PC-3 (cell line): ENCODE results near the gene SLC25A17. TPM values are rescaled to one million over a fixed set of nuclear protein-coding genes. Genes with fewer than 3 reads are reported as not detected.
"Not testable (repeated sequence)": the region's sequence is repeated elsewhere in the genome, so short reads cannot be mapped to it uniquely, and the experiment has no call there.

Source experiments
- ATAC-seq: fragments of 200-7000 bp; cut with Tn5 transposase; 2 replicates; pipeline ENCODE4 v1.9.1; 2020; ENCODE audit warnings: mild to moderate bottlenecking, moderate library complexity
- BruUV-seq: library from RNA; stranded (reverse); fragments of 400-500 nt; replicated peaks from 2 replicates; lab custom pipeline; 2021; lab: Mats Ljungman, UMichigan
- CTCF ChIA-PET: fragments of 300-600 bp; sonication (Branson Sonifier 250); formaldehyde crosslinking; loops from one replicate; lab custom pipeline; 2022; ENCODE audit warnings: antibody characterized with exemption; lab: Charles Lee
- POLR2A ChIA-PET: fragments of 300-600 bp; sonication (Branson Sonifier 250); formaldehyde crosslinking; loops from one replicate; lab custom pipeline; 2022; ENCODE audit warnings: antibody characterized with exemption; ENCODE audit not compliant: unreplicated experiment; lab: Charles Lee
- DNase-seq: peaks from one replicate; pipeline ENCODE4 v3.0.0-alpha.2; 2015
- H2AFZ ChIP-seq: fragments of 300-600 bp; sonication (generic); 2 replicates; pipeline ENCODE4 v1.6.0; 2016; ENCODE audit warnings: antibody characterized with exemption, low read length
- H3F3A ChIP-seq: fragments of 300-600 bp; sonication (generic); one replicate; pipeline ENCODE4 v1.6.0; 2017; ENCODE audit warnings: antibody characterized with exemption, low read length, control low read depth, mild to moderate bottlenecking; ENCODE audit not compliant: unreplicated experiment
- H3K27ac ChIP-seq: fragments of 300-600 bp; sonication (generic); 2 replicates; pipeline ENCODE4 v1.5.1; 2016; ENCODE audit warnings: mild to moderate bottlenecking, low read length
- H3K27me3 ChIP-seq: fragments of 300-600 bp; sonication (generic); 2 replicates; pipeline ENCODE4 v1.6.1; 2016; ENCODE audit warnings: low read length, mixed read lengths
- H3K36me3 ChIP-seq: fragments of 300-600 bp; sonication (generic); 2 replicates; pipeline ENCODE4 v1.6.1; 2016; ENCODE audit warnings: low read depth, mixed run types, low read length, mixed read lengths
- H3K4me1 ChIP-seq: fragments of 300-600 bp; sonication (generic); 2 replicates; pipeline ENCODE4 v1.5.1; 2016; ENCODE audit warnings: low read length; ENCODE audit not compliant: insufficient read depth
- H3K4me2 ChIP-seq: fragments of 300-600 bp; sonication (generic); 2 replicates; pipeline ENCODE4 v1.6.0; 2016; ENCODE audit warnings: low read length
- H3K4me3 ChIP-seq: fragments of 300-600 bp; sonication (generic); 2 replicates; pipeline ENCODE4 v1.5.1; 2016; ENCODE audit warnings: mild to moderate bottlenecking, low read length, mixed read lengths
- H3K79me2 ChIP-seq: fragments of 300-600 bp; sonication (generic); 2 replicates; pipeline ENCODE4 v1.6.1; 2017; ENCODE audit warnings: low read length, mixed read lengths
- H3K9ac ChIP-seq: fragments of 300-600 bp; sonication (generic); 2 replicates; pipeline ENCODE4 v1.6.0; 2016; ENCODE audit warnings: mild to moderate bottlenecking, low read length
- H3K9me2 ChIP-seq: fragments of 300-600 bp; sonication (generic); replicated peaks from 2 replicates; pipeline ENCODE4 v1.6.1; 2016; ENCODE audit warnings: mixed run types, low read length, mixed read lengths
- H3K9me3 ChIP-seq: fragments of 300-600 bp; sonication (generic); 2 replicates; pipeline ENCODE4 v1.6.1; 2016; ENCODE audit warnings: low read length, mixed read lengths
- H4K20me1 ChIP-seq: fragments of 300-600 bp; sonication (generic); 2 replicates; pipeline ENCODE4 v1.6.1; 2016; ENCODE audit warnings: low read length, mixed read lengths
- EZH2 ChIP-seq: fragments of 300-600 bp; sonication (generic); IDR thresholded peaks from one replicate; pipeline ENCODE4 v1.6.1; 2017; ENCODE audit warnings: antibody characterized with exemption, mild to moderate bottlenecking, low read length; ENCODE audit not compliant: unreplicated experiment
- EZH2phosphoT487 ChIP-seq: fragments of 300-600 bp; sonication (generic); IDR thresholded peaks from 2 replicates; pipeline ENCODE4 v1.6.1; 2018; ENCODE audit warnings: mild to moderate bottlenecking, antibody characterized with exemption, low read length, borderline replicate concordance
- intact Hi-C: fragments of 100-400 bp; cut with micrococcal nuclease; formaldehyde crosslinking; loops from 2 replicates; pipeline ENCODE4 v1.9.0; 2023
- total RNA-seq: library from RNA; depleted of rRNA; stranded (reverse); fragments of >200 nt; gene quantifications from 2 replicates; pipeline ENCODE4 v1.2.3, GENCODE V29; 2014
- TF ChIP-seq, protein P1 (sequence below): fragments of 300-600 bp; sonication (generic); conservative IDR thresholded peaks from 2 replicates; pipeline ENCODE4 v1.5.1; 2017; ENCODE audit warnings: antibody characterized with exemption, low read depth, mild to moderate bottlenecking, low read length

The SLC25A17 gene
- total RNA-seq, 1 experiment from 2014 or later, result 18.3 TPM

DNA sequence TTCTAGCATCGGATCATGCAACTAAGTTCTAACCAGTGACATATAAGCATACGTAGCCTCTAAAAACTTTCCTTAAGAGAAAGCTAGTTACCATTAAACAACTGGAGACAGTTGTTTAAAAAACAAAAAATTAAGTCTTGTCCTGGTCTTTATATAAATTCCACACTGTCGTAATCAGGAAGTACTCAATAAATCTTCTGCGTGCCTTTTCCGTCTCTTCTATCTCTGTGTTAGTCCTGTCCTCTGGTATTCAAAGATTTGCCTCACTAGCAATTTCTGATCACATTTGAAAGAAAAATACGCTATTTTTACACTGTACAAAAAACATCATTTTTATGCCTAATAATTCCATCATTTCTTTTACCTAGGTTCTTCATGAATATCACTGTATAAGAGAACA lies 10.0 kb upstream of the SLC25A17 start:
- ChIA-PET CTCF (no interaction called here), POLR2A (no interaction called here)
- no peak overlapping the region for H3K9ac ChIP-seq
- no peaks in the 10 kb centered on the region for H3K9me3 ChIP-seq
- H3F3A ChIP-seq, result no peaks in the 10 kb centered on the region
- H3K4me1 ChIP-seq, result no peaks in the 10 kb centered on the region
- H3K79me2 ChIP-seq, result no peaks in the 10 kb centered on the region
- no peaks in the 10 kb centered on the region for H3K27me3 ChIP-seq
- H4K20me1 ChIP-seq, result no peaks in the 10 kb centered on the region
- ATAC-seq (no peak), DNase-seq (no peak)
- TF ChIP-seq EZH2 (no peak), EZH2phosphoT487 (no peak)
- TF ChIP-seq, protein P1, sequence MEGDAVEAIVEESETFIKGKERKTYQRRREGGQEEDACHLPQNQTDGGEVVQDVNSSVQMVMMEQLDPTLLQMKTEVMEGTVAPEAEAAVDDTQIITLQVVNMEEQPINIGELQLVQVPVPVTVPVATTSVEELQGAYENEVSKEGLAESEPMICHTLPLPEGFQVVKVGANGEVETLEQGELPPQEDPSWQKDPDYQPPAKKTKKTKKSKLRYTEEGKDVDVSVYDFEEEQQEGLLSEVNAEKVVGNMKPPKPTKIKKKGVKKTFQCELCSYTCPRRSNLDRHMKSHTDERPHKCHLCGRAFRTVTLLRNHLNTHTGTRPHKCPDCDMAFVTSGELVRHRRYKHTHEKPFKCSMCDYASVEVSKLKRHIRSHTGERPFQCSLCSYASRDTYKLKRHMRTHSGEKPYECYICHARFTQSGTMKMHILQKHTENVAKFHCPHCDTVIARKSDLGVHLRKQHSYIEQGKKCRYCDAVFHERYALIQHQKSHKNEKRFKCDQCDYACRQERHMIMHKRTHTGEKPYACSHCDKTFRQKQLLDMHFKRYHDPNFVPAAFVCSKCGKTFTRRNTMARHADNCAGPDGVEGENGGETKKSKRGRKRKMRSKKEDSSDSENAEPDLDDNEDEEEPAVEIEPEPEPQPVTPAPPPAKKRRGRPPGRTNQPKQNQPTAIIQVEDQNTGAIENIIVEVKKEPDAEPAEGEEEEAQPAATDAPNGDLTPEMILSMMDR, result no peak
- H3K27ac ChIP-seq, result no peak overlapping the region
- intact Hi-C loops, result no loop called here
- BruUV-seq, result no TSS peak
- H2AFZ ChIP-seq, result no peak overlapping the region
- peaks cover 45% of the 10 kb centered on the region for H3K36me3 ChIP-seq
- H3K4me2 ChIP-seq, result no peak overlapping the region
- H3K9me2 ChIP-seq, result no peaks in the 10 kb centered on the region
- H3K4me3 ChIP-seq, result no peak overlapping the region

DNA sequence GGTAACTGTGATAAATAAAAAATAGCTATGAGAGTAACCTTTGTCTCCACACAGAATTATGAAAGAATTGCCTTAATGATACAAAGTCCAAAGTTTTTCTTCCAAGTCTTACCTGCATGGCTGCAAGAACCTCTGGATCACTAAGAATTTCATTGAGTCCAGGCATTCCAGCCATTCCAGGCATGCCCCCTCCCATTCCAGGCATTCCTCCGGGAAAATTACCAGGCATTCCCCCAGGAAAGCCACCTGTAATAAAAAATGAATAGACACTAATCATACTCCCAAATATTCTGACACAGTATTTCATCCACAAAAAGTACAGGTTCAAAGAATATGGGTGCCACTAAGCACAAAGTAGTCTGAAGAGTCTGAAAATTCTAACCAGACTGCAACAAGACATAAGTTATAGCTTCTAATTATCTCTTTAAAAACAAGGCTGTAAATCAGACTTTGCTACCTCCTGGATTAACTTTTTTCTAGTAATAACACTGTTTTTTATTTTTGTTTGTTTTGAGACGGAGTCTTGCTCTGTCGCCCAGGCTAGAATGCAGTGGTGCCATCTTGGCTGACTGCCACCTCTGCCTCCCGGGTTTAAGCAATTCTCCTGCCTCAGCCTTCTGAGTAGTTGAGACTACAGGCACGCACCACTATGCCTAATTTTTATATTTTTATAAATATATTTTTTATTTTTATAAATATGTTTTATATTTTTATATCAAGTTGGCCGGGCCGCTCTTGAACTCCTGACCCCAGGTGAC lies 8.0 kb upstream of the SLC25A17 start:
- no peaks in the 10 kb centered on the region for H3K9me3 ChIP-seq
- H3K27ac ChIP-seq, result no peak overlapping the region
- no peaks in the 10 kb centered on the region for H3F3A ChIP-seq
- TF ChIP-seq EZH2phosphoT487, result no peak
- TF ChIP-seq, protein P1, result no peak
- no peak for TF ChIP-seq EZH2
- H3K36me3 ChIP-seq, result peaks cover 42% of the 10 kb centered on the region
- BruUV-seq, result no TSS peak
- ChIA-PET POLR2A (no interaction called here), CTCF (no interaction called here)
- intact Hi-C loops, result no loop called here
- no peak overlapping the region for H3K9ac ChIP-seq
- no peaks in the 10 kb centered on the region for H3K9me2 ChIP-seq
- H3K4me2 ChIP-seq, result no peak overlapping the region
- ATAC-seq (no peak), DNase-seq (no peak)
- no peaks in the 10 kb centered on the region for H4K20me1 ChIP-seq
- H3K4me1 ChIP-seq, result no peaks in the 10 kb centered on the region
- no peak overlapping the region for H3K4me3 ChIP-seq
- no peak overlapping the region for H2AFZ ChIP-seq
- no peaks in the 10 kb centered on the region for H3K27me3 ChIP-seq
- H3K79me2 ChIP-seq, result no peaks in the 10 kb centered on the region

DNA sequence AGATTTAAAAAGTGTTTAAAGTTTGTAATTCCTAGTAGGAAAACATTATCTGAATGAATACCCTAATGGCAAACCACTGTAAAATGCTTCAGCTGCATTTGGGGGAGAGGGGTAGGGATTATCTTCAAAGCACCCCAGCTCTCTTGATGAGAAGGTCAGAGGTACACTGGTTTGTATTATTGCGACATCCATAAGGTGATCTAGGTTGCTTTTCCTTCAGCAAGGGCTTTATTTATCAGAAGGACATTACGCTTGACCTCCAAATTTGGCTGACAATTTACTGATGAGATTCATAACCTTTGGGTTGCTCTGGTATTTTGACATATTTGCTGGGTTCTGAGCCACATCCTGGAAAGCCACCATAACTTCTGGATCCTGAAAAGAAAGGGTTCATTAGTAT lies 7.1 kb upstream of the SLC25A17 start:
- CTCF ChIA-PET, ATAC-seq, H4K20me1 ChIP-seq, H3K4me3 ChIP-seq, H3K9me2 ChIP-seq, H3K9ac ChIP-seq, H3F3A ChIP-seq, DNase-seq, H3K79me2 ChIP-seq, intact Hi-C loops, H3K27me3 ChIP-seq, H3K4me1 ChIP-seq, H3K9me3 ChIP-seq, H2AFZ ChIP-seq, H3K4me2 ChIP-seq, H3K27ac ChIP-seq: not testable (repeated sequence)
- BruUV-seq, result TSS peak; percentile 79
- peaks cover 38% of the 10 kb centered on the region for H3K36me3 ChIP-seq
- POLR2A ChIA-PET, result interaction anchor here (0.7 kb wide), 1 partner anchor 12 kb away, joined by 3 read pairs; no protein-coding TSS in a partner anchor
